Measurements from ENCODE around the gene MICU1. TPM values are rescaled to one million over a fixed set of nuclear protein-coding genes. Genes with fewer than 3 reads are reported as not detected.
A peak's percentile ranks its signal among the peaks of the same experiment; 100 is the strongest.
"Not testable (repeated sequence)": the region's sequence is repeated elsewhere in the genome, so short reads cannot be mapped to it uniquely, and the experiment has no call there.

MICU1 gene
- total and polyA plus RNA-seq, 2 donors from 2014 or later: 46.3 to 89.9 TPM

DNA sequence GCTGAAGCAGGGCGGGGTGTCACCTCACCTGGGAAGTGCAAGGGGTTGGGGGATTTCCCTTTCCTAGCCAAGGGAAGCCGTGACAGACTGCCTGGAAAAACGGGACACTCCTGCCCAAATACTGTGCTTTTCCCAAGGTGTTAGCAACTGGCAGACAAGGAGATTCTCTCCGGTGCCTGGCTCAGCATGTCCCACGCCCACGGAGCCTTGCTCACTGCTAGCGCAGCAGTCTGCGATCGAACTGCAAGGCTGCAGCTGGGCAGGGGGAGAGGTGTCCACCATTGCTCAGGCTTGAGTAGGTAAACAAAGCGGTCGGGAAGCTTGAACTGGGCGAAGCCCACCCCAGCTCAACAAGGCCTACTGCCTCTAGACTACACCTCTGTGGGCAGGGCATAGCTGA lies 190.3 kb downstream of the MICU1 start:
- H3K27me3 ChIP-seq (ENCODE audit: control insufficient read depth, insufficient read depth, low read length): no peaks in the 10 kb centered on the region
- H3K36me3 ChIP-seq (ENCODE audit: control insufficient read depth in 2 of 3, insufficient read depth in 3 of 3, low read length in 3 of 3): no peaks in the 10 kb centered on the region
- DNase-seq: no peak
- no peak overlapping the region for H3K9ac ChIP-seq (ENCODE audit: low read length in 3 of 3)
- H3K9me3 ChIP-seq (ENCODE audit: control insufficient read depth in 2 of 3, insufficient read depth in 1 of 3, low read length in 3 of 3): no peaks in the 10 kb centered on the region
- H3K4me1 ChIP-seq (ENCODE audit: control insufficient read depth in 2 of 3, insufficient read depth in 2 of 3, low read depth in 1 of 3, low read length in 3 of 3): no peaks in the 10 kb centered on the region
- FAIRE-seq: no peak
- H3K4me3 ChIP-seq (ENCODE audit: low read length in 3 of 3): no peak overlapping the region
- intact Hi-C loops (cut with DNase I): no loop called here
- TF ChIP-seq CTCF (IDR thresholded peaks at IDR 0.05; ENCODE audit: borderline replicate concordance, extremely low read depth, insufficient read depth): no peak
- H3K27ac ChIP-seq (ENCODE audit: low read depth in 2 of 2, low read length in 2 of 2): no peak overlapping the region

- H3K27ac ChIP-seq (ENCODE audit: low read depth in 2 of 2, low read length in 2 of 2); DNase-seq; H3K4me1 ChIP-seq (ENCODE audit: control insufficient read depth in 2 of 3, insufficient read depth in 2 of 3, low read depth in 1 of 3, low read length in 3 of 3); H3K4me3 ChIP-seq (ENCODE audit: low read length in 3 of 3); H3K9me3 ChIP-seq (ENCODE audit: control insufficient read depth in 2 of 3, insufficient read depth in 1 of 3, low read length in 3 of 3); H3K27me3 ChIP-seq (ENCODE audit: control insufficient read depth, insufficient read depth, low read length); intact Hi-C loops (cut with DNase I); FAIRE-seq; H3K36me3 ChIP-seq (ENCODE audit: control insufficient read depth in 2 of 3, insufficient read depth in 3 of 3, low read length in 3 of 3); H3K9ac ChIP-seq (ENCODE audit: low read length in 3 of 3): not testable (repeated sequence)
Observed at GRCh38 chr10:72430936-72431335, 194.9 kb downstream of the MICU1 start.

GRCh38 chr10:72429931-72430330 lies 195.9 kb downstream of the MICU1 start:
- FAIRE-seq (no peak), DNase-seq (no peak)
- no peaks in the 10 kb centered on the region for H3K9me3 ChIP-seq (ENCODE audit: control insufficient read depth in 2 of 3, insufficient read depth in 1 of 3, low read length in 3 of 3)
- H3K27me3 ChIP-seq (ENCODE audit: control insufficient read depth, insufficient read depth, low read length): no peaks in the 10 kb centered on the region
- H3K27ac ChIP-seq (ENCODE audit: low read depth in 2 of 2, low read length in 2 of 2): no peak overlapping the region
- H3K4me3 ChIP-seq (ENCODE audit: low read length in 3 of 3): no peak overlapping the region
- no peaks in the 10 kb centered on the region for H3K4me1 ChIP-seq (ENCODE audit: control insufficient read depth in 2 of 3, insufficient read depth in 2 of 3, low read depth in 1 of 3, low read length in 3 of 3)
- H3K9ac ChIP-seq (ENCODE audit: low read length in 3 of 3): no peak overlapping the region
- TF ChIP-seq CTCF (IDR thresholded peaks at IDR 0.05; ENCODE audit: borderline replicate concordance, extremely low read depth, insufficient read depth): no peak
- intact Hi-C loops (cut with DNase I): no loop called here
- H3K36me3 ChIP-seq (ENCODE audit: control insufficient read depth in 2 of 3, insufficient read depth in 3 of 3, low read length in 3 of 3): no peaks in the 10 kb centered on the region

DNA sequence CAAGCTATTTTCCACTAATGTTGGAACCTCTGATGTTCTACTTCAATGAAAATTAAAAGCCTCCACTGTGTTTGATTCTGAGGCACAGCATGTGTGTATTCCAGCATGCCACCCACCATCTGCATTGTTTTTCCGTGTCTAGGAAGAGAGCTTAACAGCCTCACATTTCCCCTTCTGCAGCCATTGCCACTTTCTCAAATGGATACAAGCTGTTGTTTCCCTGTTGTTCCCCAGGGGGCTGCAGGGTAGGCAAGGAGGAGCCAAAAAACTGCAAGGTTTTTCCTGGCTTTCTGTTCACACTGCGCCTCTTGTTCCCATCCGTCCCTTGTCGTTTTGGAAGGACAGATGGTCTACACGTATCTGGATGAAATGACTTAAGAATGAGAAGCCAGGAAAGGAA lies 198.9 kb downstream of the MICU1 start:
- FAIRE-seq: no peak
- Histone ChIP-seq H3K9me3 (ENCODE audit: control insufficient read depth in 2 of 3, insufficient read depth in 1 of 3, low read length in 3 of 3) (no peaks in the 10 kb centered on the region), H3K4me3 (ENCODE audit: low read length in 3 of 3) (no peak overlapping the region), H3K27me3 (ENCODE audit: control insufficient read depth, insufficient read depth, low read length) (no peaks in the 10 kb centered on the region), H3K27ac (ENCODE audit: low read depth in 2 of 2, low read length in 2 of 2) (no peak overlapping the region), H3K36me3 (ENCODE audit: control insufficient read depth in 2 of 3, insufficient read depth in 3 of 3, low read length in 3 of 3) (peaks cover 2 to 8% (median 7%) of the 10 kb centered on the region in 3 donors), H3K9ac (ENCODE audit: low read length in 3 of 3) (no peak overlapping the region), H3K4me1 (ENCODE audit: control insufficient read depth in 2 of 3, insufficient read depth in 2 of 3, low read depth in 1 of 3, low read length in 3 of 3) (no peaks in the 10 kb centered on the region)
- peak in 2 of 5 donors; percentile 18 to 57 for DNase-seq
- intact Hi-C loops (cut with DNase I): no loop called here
- TF ChIP-seq CTCF (IDR thresholded peaks at IDR 0.05; ENCODE audit: borderline replicate concordance, extremely low read depth, insufficient read depth): no peak

Data from kidney (tissue), 14 donors.